ENCODE data around the gene MCRS1.

Gene MCRS1

GRCh38 chr12:49582201-49582600 is 14.3 kb upstream of the MCRS1 start:
- no peak for DNase-seq

GRCh38 chr12:49580572-49581535 is 12.9 kb upstream of the MCRS1 start:
- DNase-seq: peak; percentile 71

GRCh38 chr12:49578471-49579112 is 10.7 kb upstream of the MCRS1 start:
- DNase-seq: no peak

GRCh38 chr12:49577589-49578315 is 9.8 kb upstream of the MCRS1 start:
- DNase-seq: no peak

GRCh38 chr12:49568442-49569162 is 660 bp upstream of the MCRS1 start:
- DNase-seq: peak; percentile 17

GRCh38 chr12:49567302-49567610 is 686 bp downstream of the MCRS1 start:
- DNase-seq: no peak

GRCh38 chr12:49566361-49566760 is 1.6 kb downstream of the MCRS1 start:
- DNase-seq: no peak

- no peak for DNase-seq
These were observed 2.3 kb downstream of the MCRS1 start for GRCh38 chr12:49565406-49566265.

- DNase-seq: no peak
These were observed 3.1 kb downstream of the MCRS1 start for GRCh38 chr12:49564686-49565405.

- no peak for DNase-seq
These were observed 3.8 kb downstream of the MCRS1 start for GRCh38 chr12:49563951-49564685.

GRCh38 chr12:49562831-49563230 is 5.1 kb downstream of the MCRS1 start:
- DNase-seq: no peak

- DNase-seq: no peak
These were observed 5.7 kb downstream of the MCRS1 start for GRCh38 chr12:49562233-49562632.

- DNase-seq: no peak
These were observed 7.2 kb downstream of the MCRS1 start for GRCh38 chr12:49560695-49561094.

GRCh38 chr12:49559011-49559675 is 8.8 kb downstream of the MCRS1 start:
- DNase-seq: no peak

- no peak for DNase-seq
These were observed 9.4 kb downstream of the MCRS1 start for GRCh38 chr12:49558526-49558925.

GRCh38 chr12:49557917-49558215 is 10.1 kb downstream of the MCRS1 start:
- DNase-seq: no peak

GRCh38 chr12:49557187-49557916 is 10.6 kb downstream of the MCRS1 start:
- no peak for DNase-seq

- no peak for DNase-seq
These were observed 11.4 kb downstream of the MCRS1 start for GRCh38 chr12:49556391-49557186.
